PFSK-1 (cell line): ENCODE measurements around the gene CCDC82.

Source experiments
- POLR2AphosphoS5 ChIP-seq: IDR thresholded peaks from 2 replicates; pipeline ENCODE4 v1.6.1; 2012; ENCODE audit warnings: low read depth, mild to moderate bottlenecking, control low read depth, low read length, moderate library complexity
- TF ChIP-seq, protein P1 (sequence below), 2 experiments: IDR thresholded peaks; 2 replicates each; pipeline versions ENCODE4 v1.6.1 to v1.8.0; 2011 to 2012; ENCODE audit warnings: low read depth in 2 of 2, low read length in 2 of 2, control low read depth in 1 of 2, inconsistent platforms in 1 of 2, mild to moderate bottlenecking in 1 of 2, moderate library complexity in 1 of 2; ENCODE audit not compliant: insufficient read depth in 1 of 2

DNA sequence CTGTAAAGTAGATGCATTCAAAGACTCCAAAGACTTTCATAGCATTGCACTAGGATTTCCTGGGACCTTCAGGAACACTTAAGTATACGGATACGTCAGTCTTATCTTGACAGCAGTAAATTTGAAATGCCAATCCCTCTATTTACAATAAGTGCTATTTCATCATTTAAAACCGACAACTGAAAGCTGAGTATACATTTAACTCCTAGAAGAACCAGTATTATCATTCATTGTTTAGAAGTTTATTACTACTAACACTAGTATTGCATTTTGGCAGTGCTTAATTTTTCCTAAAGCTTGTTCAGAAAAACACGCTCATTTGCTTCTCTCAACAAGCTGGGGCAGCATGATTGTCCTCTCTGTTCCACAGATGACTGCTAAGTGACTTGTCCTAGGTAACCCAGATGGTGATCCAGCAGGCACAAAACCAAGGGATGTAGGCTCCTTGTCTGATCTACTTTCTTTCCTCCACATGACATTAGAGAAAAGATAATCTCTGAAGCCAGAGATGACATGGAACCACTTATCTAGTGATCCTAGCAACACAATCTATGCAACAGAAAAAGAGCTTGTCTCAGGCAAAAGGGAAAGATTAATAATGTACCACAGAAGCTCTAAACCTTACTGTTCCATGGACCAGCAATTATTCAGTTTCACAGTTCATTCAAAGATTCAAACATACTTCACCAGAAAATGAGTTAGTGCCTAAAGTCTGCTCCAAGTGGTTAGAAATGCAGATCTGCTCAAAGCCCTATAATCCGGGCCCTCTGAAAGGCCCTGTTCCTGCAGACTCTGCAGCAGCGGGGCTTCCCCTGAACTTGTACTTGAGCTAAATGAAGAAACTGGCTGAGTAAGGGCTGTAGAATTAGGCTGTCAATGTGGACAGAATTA, 51.9 kb downstream of the CCDC82 start:
- no peak for TF ChIP-seq POLR2AphosphoS5
- TF ChIP-seq, protein P1, sequence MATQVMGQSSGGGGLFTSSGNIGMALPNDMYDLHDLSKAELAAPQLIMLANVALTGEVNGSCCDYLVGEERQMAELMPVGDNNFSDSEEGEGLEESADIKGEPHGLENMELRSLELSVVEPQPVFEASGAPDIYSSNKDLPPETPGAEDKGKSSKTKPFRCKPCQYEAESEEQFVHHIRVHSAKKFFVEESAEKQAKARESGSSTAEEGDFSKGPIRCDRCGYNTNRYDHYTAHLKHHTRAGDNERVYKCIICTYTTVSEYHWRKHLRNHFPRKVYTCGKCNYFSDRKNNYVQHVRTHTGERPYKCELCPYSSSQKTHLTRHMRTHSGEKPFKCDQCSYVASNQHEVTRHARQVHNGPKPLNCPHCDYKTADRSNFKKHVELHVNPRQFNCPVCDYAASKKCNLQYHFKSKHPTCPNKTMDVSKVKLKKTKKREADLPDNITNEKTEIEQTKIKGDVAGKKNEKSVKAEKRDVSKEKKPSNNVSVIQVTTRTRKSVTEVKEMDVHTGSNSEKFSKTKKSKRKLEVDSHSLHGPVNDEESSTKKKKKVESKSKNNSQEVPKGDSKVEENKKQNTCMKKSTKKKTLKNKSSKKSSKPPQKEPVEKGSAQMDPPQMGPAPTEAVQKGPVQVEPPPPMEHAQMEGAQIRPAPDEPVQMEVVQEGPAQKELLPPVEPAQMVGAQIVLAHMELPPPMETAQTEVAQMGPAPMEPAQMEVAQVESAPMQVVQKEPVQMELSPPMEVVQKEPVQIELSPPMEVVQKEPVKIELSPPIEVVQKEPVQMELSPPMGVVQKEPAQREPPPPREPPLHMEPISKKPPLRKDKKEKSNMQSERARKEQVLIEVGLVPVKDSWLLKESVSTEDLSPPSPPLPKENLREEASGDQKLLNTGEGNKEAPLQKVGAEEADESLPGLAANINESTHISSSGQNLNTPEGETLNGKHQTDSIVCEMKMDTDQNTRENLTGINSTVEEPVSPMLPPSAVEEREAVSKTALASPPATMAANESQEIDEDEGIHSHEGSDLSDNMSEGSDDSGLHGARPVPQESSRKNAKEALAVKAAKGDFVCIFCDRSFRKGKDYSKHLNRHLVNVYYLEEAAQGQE (IDR thresholded peaks at IDR 0.05; ENCODE audit: insufficient read depth in 1 of 2, low read depth in 2 of 2, low read length in 2 of 2): no peak
